Lower leg skin (tissue), 3 donors: Measurements from ENCODE around the gene NAV3.

Source experiments
- POLR2A ChIP-seq, 2 donors: fragments of 450-650 bp; IDR thresholded peaks; one replicate each; pipeline ENCODE4 v1.6.1; 2016 to 2017; ENCODE audit warnings: antibody characterized with exemption in 2 of 2, mild to moderate bottlenecking in 1 of 2, moderate library complexity in 1 of 2
- TF ChIP-seq, protein P1 (sequence below), 3 donors: fragments of 450-650 bp; IDR thresholded peaks; one replicate each; pipeline ENCODE4 v1.5.1; 2016; ENCODE audit warnings: antibody characterized with exemption in 3 of 3, mild to moderate bottlenecking in 3 of 3, moderate library complexity in 2 of 3

- TF ChIP-seq, protein P1, sequence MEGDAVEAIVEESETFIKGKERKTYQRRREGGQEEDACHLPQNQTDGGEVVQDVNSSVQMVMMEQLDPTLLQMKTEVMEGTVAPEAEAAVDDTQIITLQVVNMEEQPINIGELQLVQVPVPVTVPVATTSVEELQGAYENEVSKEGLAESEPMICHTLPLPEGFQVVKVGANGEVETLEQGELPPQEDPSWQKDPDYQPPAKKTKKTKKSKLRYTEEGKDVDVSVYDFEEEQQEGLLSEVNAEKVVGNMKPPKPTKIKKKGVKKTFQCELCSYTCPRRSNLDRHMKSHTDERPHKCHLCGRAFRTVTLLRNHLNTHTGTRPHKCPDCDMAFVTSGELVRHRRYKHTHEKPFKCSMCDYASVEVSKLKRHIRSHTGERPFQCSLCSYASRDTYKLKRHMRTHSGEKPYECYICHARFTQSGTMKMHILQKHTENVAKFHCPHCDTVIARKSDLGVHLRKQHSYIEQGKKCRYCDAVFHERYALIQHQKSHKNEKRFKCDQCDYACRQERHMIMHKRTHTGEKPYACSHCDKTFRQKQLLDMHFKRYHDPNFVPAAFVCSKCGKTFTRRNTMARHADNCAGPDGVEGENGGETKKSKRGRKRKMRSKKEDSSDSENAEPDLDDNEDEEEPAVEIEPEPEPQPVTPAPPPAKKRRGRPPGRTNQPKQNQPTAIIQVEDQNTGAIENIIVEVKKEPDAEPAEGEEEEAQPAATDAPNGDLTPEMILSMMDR (IDR thresholded peaks at IDR 0.05): no peak
- TF ChIP-seq POLR2A (IDR thresholded peaks at IDR 0.05): no peak
Observed at GRCh38 chr12:78155546-78155945, 324.9 kb downstream of the NAV3 start.
